Measurements from ENCODE around the gene PPP1R15B. TPM values are rescaled to one million over a fixed set of nuclear protein-coding genes. Genes with fewer than 3 reads are reported as not detected.

The PPP1R15B gene
- total and polyA plus RNA-seq, 4 donors, result 6.8 to 59.9 (median 26.5) TPM

DNA sequence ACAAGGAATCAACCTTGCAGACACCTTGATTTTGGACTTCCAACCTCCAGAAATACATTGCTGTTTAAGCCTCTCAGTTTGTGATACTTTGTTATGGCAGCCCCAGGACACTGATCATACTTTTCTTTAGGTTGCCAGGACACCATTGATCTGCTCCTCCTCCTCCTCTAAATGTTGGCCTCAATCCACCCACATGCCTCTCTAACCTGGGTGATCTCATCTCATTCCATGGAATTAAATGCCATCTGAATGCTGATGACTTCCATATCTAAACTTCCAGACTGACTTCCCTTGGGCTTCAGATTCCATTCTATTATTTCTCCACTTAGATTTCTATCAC, 7.4 kb upstream of the PPP1R15B start:
- H3K4me1 ChIP-seq (ENCODE audit: control insufficient read depth in 1 of 2, insufficient read depth in 2 of 2, low read length in 2 of 2), result peaks cover 0 to 11% of the 10 kb centered on the region in 2 donors
- H3K9me3 ChIP-seq (ENCODE audit: control insufficient read depth, low read length), result no peaks in the 10 kb centered on the region
- ATAC-seq (ENCODE audit: low FRiP score), result no peak
- no peaks in the 10 kb centered on the region for H3K27me3 ChIP-seq (ENCODE audit: control insufficient read depth in 1 of 2, insufficient read depth in 2 of 2, low read length in 1 of 2)
- H3K36me3 ChIP-seq (ENCODE audit: control insufficient read depth in 1 of 2, insufficient read depth in 2 of 2, low read length in 1 of 2), result peaks cover 0 to 2% of the 10 kb centered on the region in 2 donors
- H3K4me3 ChIP-seq (ENCODE audit: low read length in 2 of 2), result no peak overlapping the region
- no peak for DNase-seq
- intact Hi-C loops (cut with DNase I), result no loop called here
- H3K27ac ChIP-seq (ENCODE audit: low read depth in 1 of 2, low read length in 2 of 2), result no peak overlapping the region

DNA sequence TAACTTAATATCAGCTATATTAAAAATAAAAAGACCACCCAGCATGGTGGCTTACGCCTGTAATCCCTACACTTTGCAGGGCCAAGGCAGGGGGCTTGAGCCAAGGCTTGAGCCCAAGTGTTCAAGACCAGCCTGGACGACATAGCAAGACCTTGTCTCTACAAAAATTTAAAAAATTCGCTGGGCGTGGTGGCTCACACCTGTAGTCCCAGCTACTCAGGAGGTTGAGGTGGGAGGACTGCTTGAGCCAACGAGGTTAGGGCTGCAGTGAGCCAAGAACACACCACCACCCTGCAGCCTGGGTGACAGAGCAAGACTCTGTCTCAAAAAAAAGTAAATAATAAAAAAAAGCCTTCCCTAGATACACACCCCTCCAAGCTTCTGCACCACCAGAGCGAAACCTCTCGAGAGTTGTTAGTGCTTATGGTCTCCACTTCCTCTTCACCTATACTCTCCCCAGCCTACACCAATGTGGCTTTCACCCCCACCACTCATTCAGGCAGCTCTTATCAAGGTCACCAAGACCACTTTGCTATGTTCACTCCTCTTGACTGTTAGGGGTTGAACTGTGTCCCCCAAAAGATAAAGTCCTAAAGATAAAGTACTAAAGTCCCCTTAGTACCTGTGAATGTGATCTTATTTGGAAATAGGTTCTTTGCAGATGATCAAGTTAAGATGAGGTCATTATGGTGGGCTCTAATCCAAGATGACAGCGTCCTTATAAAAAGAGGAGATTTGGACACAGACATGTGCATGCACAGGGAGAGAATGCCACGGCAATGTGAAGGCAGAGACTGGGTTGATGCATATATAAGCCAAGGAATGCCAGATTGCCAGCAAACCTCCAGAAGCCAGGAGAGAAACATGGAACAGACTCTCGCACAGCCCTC, 6.8 kb upstream of the PPP1R15B start:
- Histone ChIP-seq H3K36me3 (ENCODE audit: control insufficient read depth in 1 of 2, insufficient read depth in 2 of 2, low read length in 1 of 2) (peaks cover 0 to 1% of the 10 kb centered on the region in 2 donors), H3K4me1 (ENCODE audit: control insufficient read depth in 1 of 2, insufficient read depth in 2 of 2, low read length in 2 of 2) (peaks cover 0 to 11% of the 10 kb centered on the region in 2 donors), H3K9me3 (ENCODE audit: control insufficient read depth, low read length) (no peaks in the 10 kb centered on the region), H3K4me3 (ENCODE audit: low read length in 2 of 2) (no peak overlapping the region), H3K27me3 (ENCODE audit: control insufficient read depth in 1 of 2, insufficient read depth in 2 of 2, low read length in 1 of 2) (no peaks in the 10 kb centered on the region), H3K27ac (ENCODE audit: low read depth in 1 of 2, low read length in 2 of 2) (peak overlapping the region in 1 of 2 donors; percentile 87)
- intact Hi-C loops (cut with DNase I), result no loop called here
- WGBS, 2 donors, result 66 to 69% methylated on average over 10 of the region's 10 CpGs
- ATAC-seq (ENCODE audit: low FRiP score), result no peak
- DNase-seq, result no peak

DNA sequence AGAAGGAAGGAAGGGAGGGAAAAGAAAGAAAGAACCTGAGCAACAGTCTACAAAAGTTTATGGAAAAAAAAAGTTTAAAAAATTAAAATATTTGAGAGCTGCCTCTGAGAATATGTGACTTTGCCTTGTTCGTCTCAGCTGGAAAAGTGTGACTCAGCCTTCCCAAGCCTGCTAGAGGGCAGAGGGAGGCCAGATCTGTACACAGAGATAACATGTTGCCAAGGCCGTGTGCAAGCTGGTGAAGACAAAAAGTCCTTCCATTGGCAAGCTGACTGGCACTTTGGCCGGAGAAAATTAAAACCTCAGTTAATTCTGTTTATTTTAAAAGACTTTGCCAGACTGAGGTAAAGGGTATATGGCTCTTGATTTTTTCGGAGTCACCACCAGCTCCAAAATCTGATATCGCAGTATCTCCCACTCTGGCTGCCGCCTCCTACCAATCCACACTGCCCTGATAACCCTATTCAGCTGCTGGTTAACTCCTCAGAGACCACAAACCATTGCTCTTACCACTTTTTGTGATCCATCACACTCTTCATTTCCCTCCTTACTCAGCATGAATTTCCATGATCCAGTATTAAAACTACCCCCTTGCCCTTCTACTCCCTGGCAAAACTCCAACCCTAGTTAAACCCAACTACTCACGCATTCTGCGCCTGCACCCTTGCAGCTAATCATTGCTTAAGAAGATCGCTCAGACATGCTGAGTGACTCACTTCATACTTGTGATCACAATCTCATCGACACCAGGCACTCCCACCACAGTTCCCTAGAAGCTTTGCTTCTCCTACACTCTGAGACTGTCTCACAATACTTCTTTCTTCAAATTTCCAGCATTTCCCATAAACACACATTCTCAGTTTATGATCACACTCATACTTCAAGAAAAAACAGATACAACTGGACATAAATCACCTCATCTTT, 5.7 kb upstream of the PPP1R15B start:
- Histone ChIP-seq H3K36me3 (ENCODE audit: control insufficient read depth in 1 of 2, insufficient read depth in 2 of 2, low read length in 1 of 2) (no peaks in the 10 kb centered on the region), H3K4me3 (ENCODE audit: low read length in 2 of 2) (no peak overlapping the region), H3K27ac (ENCODE audit: low read depth in 1 of 2, low read length in 2 of 2) (peak overlapping the region; percentile 75 to 87), H3K9me3 (ENCODE audit: control insufficient read depth, low read length) (no peaks in the 10 kb centered on the region), H3K27me3 (ENCODE audit: control insufficient read depth in 1 of 2, insufficient read depth in 2 of 2, low read length in 1 of 2) (no peaks in the 10 kb centered on the region), H3K4me1 (ENCODE audit: control insufficient read depth in 1 of 2, insufficient read depth in 2 of 2, low read length in 2 of 2) (peaks cover 0 to 11% of the 10 kb centered on the region in 2 donors)
- 5% methylated on average over 10 of the region's 10 CpGs for WGBS, 2 donors
- peak; percentile 82 to 84 for DNase-seq
- intact Hi-C loops (cut with DNase I), result no loop called here
- ATAC-seq (ENCODE audit: low FRiP score), result peak; percentile 91

DNA sequence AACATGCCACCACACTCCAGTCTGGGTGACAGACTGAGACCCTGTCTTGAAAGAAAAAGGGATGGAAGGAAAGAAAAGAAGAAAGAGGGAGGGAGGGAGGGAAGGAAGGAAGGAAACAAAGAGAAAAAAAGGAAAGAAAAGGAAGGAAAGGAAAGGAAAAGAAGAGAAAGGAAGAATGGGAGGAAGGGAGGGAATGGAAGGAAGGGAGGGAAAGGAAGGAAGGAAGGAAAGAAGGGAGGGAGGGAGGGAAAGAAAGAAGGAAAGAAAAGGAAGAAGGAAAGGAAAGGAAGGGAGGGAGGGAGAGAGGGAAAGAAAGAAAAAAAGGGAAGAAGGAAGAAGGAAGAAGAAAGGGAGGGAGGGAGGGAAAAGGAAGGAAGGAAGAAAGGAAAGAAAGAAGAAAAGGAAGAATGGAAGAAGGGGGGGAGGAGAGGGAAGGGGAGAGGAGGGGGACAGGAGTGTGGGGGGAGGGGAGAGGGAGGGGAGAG, 5.0 kb upstream of the PPP1R15B start:
- no peak overlapping the region for H3K4me3 ChIP-seq (ENCODE audit: low read length in 2 of 2)
- DNase-seq (no peak), ATAC-seq (ENCODE audit: low FRiP score) (no peak)
- no peaks in the 10 kb centered on the region for H3K27me3 ChIP-seq (ENCODE audit: control insufficient read depth in 1 of 2, insufficient read depth in 2 of 2, low read length in 1 of 2)
- H3K36me3 ChIP-seq (ENCODE audit: control insufficient read depth in 1 of 2, insufficient read depth in 2 of 2, low read length in 1 of 2), result no peaks in the 10 kb centered on the region
- no peaks in the 10 kb centered on the region for H3K9me3 ChIP-seq (ENCODE audit: control insufficient read depth, low read length)
- intact Hi-C loops (cut with DNase I), result no loop called here
- H3K4me1 ChIP-seq (ENCODE audit: control insufficient read depth in 1 of 2, insufficient read depth in 2 of 2, low read length in 2 of 2), result peaks cover 0 to 11% of the 10 kb centered on the region in 2 donors
- H3K27ac ChIP-seq (ENCODE audit: low read depth in 1 of 2, low read length in 2 of 2), result peak overlapping the region; percentile 60 to 77

DNA sequence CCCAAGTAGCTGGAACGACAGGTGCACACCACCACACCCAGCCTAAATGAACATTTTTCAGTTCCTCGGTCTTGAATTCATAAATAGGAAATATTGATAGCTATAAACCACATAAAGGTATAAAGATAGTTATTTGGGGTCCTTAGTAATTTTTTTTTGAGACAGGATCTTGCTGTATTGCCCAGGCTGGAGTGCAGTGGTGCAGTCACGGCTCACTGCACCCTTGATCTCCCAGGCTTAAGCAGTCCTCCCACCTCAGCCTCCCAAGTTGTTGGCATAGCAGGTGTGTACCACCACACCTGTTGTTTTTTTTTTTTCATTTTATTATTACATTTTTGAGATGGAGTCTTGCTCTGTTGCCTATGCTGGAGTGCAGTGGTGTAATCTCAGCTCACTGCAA, 3.7 kb upstream of the PPP1R15B start:
- H3K27me3 ChIP-seq (ENCODE audit: control insufficient read depth in 1 of 2, insufficient read depth in 2 of 2, low read length in 1 of 2), result no peaks in the 10 kb centered on the region
- H3K27ac ChIP-seq (ENCODE audit: low read depth in 1 of 2, low read length in 2 of 2), result no peak overlapping the region
- H3K36me3 ChIP-seq (ENCODE audit: control insufficient read depth in 1 of 2, insufficient read depth in 2 of 2, low read length in 1 of 2), result no peaks in the 10 kb centered on the region
- intact Hi-C loops (cut with DNase I), result no loop called here
- H3K4me1 ChIP-seq (ENCODE audit: control insufficient read depth in 1 of 2, insufficient read depth in 2 of 2, low read length in 2 of 2), result peaks cover 0 to 11% of the 10 kb centered on the region in 2 donors
- WGBS, 2 donors, result 94 to 95% methylated on average over 3 of the region's 3 CpGs
- no peak overlapping the region for H3K4me3 ChIP-seq (ENCODE audit: low read length in 2 of 2)
- H3K9me3 ChIP-seq (ENCODE audit: control insufficient read depth, low read length), result no peaks in the 10 kb centered on the region
- DNase-seq, result no peak
- no peak for ATAC-seq (ENCODE audit: low FRiP score)

DNA sequence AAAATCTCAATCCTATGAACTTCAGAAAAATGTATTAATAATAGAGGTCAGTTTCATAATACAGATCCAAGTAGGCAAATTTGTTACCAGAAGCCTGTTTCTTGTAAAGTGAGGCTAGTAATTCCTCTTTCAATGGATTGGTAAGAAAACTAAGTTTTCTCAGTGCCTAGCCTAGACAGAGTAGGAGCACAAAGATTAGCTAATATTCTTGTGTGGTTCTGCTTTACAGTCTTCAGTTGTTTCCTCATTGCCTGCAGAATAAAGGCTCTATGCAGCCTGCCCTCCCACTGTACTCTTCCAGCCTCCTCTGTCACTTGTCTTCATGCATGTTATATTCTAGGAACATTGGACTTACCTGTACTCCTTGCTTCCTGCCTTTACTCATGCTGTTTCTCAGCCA, 2.4 kb upstream of the PPP1R15B start:
- intact Hi-C loops (cut with DNase I), result loop anchor here in 1 of 2 donors (5.0 kb wide), 1 partner anchor 93 kb away; no protein-coding TSS in a partner anchor
- Histone ChIP-seq H3K4me1 (ENCODE audit: control insufficient read depth in 1 of 2, insufficient read depth in 2 of 2, low read length in 2 of 2) (peaks cover 4 to 6% of the 10 kb centered on the region in 2 donors), H3K4me3 (ENCODE audit: low read length in 2 of 2) (no peak overlapping the region), H3K36me3 (ENCODE audit: control insufficient read depth in 1 of 2, insufficient read depth in 2 of 2, low read length in 1 of 2) (peaks cover 0 to 1% of the 10 kb centered on the region in 2 donors), H3K27ac (ENCODE audit: low read depth in 1 of 2, low read length in 2 of 2) (no peak overlapping the region), H3K27me3 (ENCODE audit: control insufficient read depth in 1 of 2, insufficient read depth in 2 of 2, low read length in 1 of 2) (no peaks in the 10 kb centered on the region), H3K9me3 (ENCODE audit: control insufficient read depth, low read length) (no peaks in the 10 kb centered on the region)
- no peak for DNase-seq
- ATAC-seq (ENCODE audit: low FRiP score), result no peak

DNA sequence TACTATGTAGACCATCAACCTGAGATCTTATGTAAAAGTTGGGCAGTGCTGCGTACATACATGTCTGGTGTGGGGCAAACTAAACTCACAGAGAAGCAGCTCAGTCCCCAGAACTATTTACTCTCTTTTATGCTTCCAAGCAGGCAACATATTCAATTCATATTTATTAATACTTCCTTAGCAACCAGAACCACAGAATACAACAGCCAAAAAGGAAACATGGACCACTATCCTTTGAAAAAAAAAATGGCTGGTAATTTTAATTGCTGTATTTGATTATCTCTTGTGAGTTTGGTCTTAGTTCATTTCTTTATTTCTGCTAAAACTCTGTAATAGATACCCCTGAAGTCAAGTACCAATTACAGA, 1.5 kb upstream of the PPP1R15B start:
- H3K36me3 ChIP-seq (ENCODE audit: control insufficient read depth in 1 of 2, insufficient read depth in 2 of 2, low read length in 1 of 2), result peaks cover 0 to 1% of the 10 kb centered on the region in 2 donors
- ATAC-seq (ENCODE audit: low FRiP score), result no peak
- intact Hi-C loops (cut with DNase I), result loop anchor here in 1 of 2 donors (5.0 kb wide), 1 partner anchor 94 kb away; no protein-coding TSS in a partner anchor
- H3K27me3 ChIP-seq (ENCODE audit: control insufficient read depth in 1 of 2, insufficient read depth in 2 of 2, low read length in 1 of 2), result no peaks in the 10 kb centered on the region
- DNase-seq, result no peak
- peaks cover 3 to 4% of the 10 kb centered on the region in 2 donors for H3K4me1 ChIP-seq (ENCODE audit: control insufficient read depth in 1 of 2, insufficient read depth in 2 of 2, low read length in 2 of 2)
- H3K9me3 ChIP-seq (ENCODE audit: control insufficient read depth, low read length), result no peaks in the 10 kb centered on the region
- WGBS, 2 donors, result 92 to 96% methylated on average over 1 of the region's 1 CpG
- H3K27ac ChIP-seq (ENCODE audit: low read depth in 1 of 2, low read length in 2 of 2), result peak overlapping the region in 1 of 2 donors; percentile 12
- no peak overlapping the region for H3K4me3 ChIP-seq (ENCODE audit: low read length in 2 of 2)

DNA sequence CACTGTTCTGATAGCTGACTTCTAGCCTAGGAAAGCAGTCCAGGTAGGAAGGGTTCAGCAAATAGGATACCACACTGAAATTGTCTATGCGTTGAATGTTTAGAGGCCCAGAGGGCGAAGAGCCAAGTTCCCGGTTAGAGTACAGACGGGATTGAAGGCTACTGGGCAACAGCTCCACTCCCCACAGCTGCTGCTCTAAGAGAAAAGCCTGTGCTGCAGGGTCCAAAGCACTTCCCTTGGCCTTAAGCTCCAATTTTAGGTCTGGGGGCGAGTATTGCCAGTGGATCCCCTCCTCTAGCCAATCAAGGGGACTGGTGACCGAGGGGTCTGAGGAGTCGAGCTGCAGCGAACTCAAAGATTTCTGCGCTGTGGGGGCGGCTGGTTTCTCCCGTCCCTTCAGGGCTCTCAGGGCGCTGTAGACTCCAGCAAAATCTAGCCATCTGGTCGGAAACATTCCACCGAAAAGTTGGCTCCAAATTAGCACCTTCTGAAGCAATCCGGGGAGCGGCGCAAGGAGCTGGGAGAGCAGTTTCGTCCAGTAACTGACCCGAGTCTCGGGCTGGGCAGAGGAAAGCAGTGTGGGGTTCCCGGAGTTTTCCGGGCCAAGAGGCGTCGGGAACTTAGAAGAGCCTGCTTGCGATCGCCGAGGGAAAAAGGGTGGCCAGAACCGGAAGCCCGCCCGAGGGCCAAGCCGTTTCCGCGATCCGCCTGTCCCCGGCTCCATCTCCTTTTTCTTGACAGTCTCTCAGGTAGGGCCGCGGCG, 748 bp downstream of the PPP1R15B start:
- peak; percentile 51 for ATAC-seq (ENCODE audit: low FRiP score)
- no peaks in the 10 kb centered on the region for H3K9me3 ChIP-seq (ENCODE audit: control insufficient read depth, low read length)

More for the DNA sequence above, 748 bp downstream of the PPP1R15B start:
- intact Hi-C loops (cut with DNase I), result loop anchor here in 1 of 2 donors (5.0 kb wide), 1 partner anchor 96 kb away; no protein-coding TSS in a partner anchor
- Histone ChIP-seq H3K27ac (ENCODE audit: low read depth in 1 of 2, low read length in 2 of 2) (peak overlapping the region; percentile 70 to 97), H3K4me3 (ENCODE audit: low read length in 2 of 2) (peak overlapping the region; percentile 55 to 58), H3K27me3 (ENCODE audit: control insufficient read depth in 1 of 2, insufficient read depth in 2 of 2, low read length in 1 of 2) (no peaks in the 10 kb centered on the region), H3K4me1 (ENCODE audit: control insufficient read depth in 1 of 2, insufficient read depth in 2 of 2, low read length in 2 of 2) (peaks cover 2 to 4% of the 10 kb centered on the region in 2 donors), H3K36me3 (ENCODE audit: control insufficient read depth in 1 of 2, insufficient read depth in 2 of 2, low read length in 1 of 2) (peaks cover 0 to 1% of the 10 kb centered on the region in 2 donors)
- WGBS, 2 donors, result 0% methylated on average over 37 to 38 of the region's 38 CpGs
- peak in 1 of 2 donors; percentile 60 for DNase-seq

All from aorta (tissue), 5 donors.